GM21423 (cell line): ENCODE measurements around the gene MARCHF7.
"Not testable (repeated sequence)": the region's sequence is repeated elsewhere in the genome, so short reads cannot be mapped to it uniquely, and the experiment has no call there.

Experiments
- ATAC-seq: cut with Tn5 transposase; IDR thresholded peaks from one replicate; pipeline ENCODE4 v1.9.1; 2021; ENCODE audit warnings: mild to moderate bottlenecking, moderate library complexity; ENCODE audit not compliant: unreplicated experiment

MARCHF7 gene

GRCh38 chr2:159712143-159712928 is at the start of gene MARCHF7:
TSS of gene MARCHF7 (plus strand) at chr2:159712506. CDS start at chr2:159729023, 16,517 bp downstream.
- ATAC-seq: peak; percentile 92

GRCh38 chr2:159667423-159667822 is 44.9 kb upstream of the MARCHF7 start:
- ATAC-seq: not testable (repeated sequence)

- ATAC-seq: no peak
Measured at GRCh38 chr2:159671047-159671446, 41.3 kb upstream of the MARCHF7 start.

GRCh38 chr2:159677654-159678053 is 34.7 kb upstream of the MARCHF7 start:
- no peak for ATAC-seq

GRCh38 chr2:159680692-159681091 is 31.6 kb upstream of the MARCHF7 start:
- no peak for ATAC-seq

- ATAC-seq: no peak
Measured at GRCh38 chr2:159683817-159684216, 28.5 kb upstream of the MARCHF7 start.

- ATAC-seq: no peak
Measured at GRCh38 chr2:159684796-159685195, 27.5 kb upstream of the MARCHF7 start.

GRCh38 chr2:159694500-159695040 is 17.7 kb upstream of the MARCHF7 start:
- ATAC-seq: no peak

- ATAC-seq: no peak
Measured at GRCh38 chr2:159695795-159696448, 16.4 kb upstream of the MARCHF7 start.

- ATAC-seq: no peak
Measured at GRCh38 chr2:159703491-159703890, 8.8 kb upstream of the MARCHF7 start.

- no peak for ATAC-seq
Measured at GRCh38 chr2:159706385-159706980, 5.8 kb upstream of the MARCHF7 start.

- no peak for ATAC-seq
Measured at GRCh38 chr2:159708066-159708760, 4.1 kb upstream of the MARCHF7 start.

- ATAC-seq: no peak
Measured at GRCh38 chr2:159710601-159711180, 1.6 kb upstream of the MARCHF7 start.

GRCh38 chr2:159711562-159712142 is 654 bp upstream of the MARCHF7 start:
- no peak for ATAC-seq

GRCh38 chr2:159712929-159713420 is 669 bp downstream of the MARCHF7 start:
- ATAC-seq: peak; percentile 10

- no peak for ATAC-seq
Measured at GRCh38 chr2:159713631-159714246, 1.4 kb downstream of the MARCHF7 start.

GRCh38 chr2:159714247-159714930 is 2.1 kb downstream of the MARCHF7 start:
- no peak for ATAC-seq

- ATAC-seq: no peak
Measured at GRCh38 chr2:159715451-159715850, 3.1 kb downstream of the MARCHF7 start.

GRCh38 chr2:159716409-159716808 is 4.1 kb downstream of the MARCHF7 start:
- ATAC-seq: not testable (repeated sequence)
